HCT116 (cell line): ENCODE data around the gene RAP1GAP2. TPM values are rescaled to one million over a fixed set of nuclear protein-coding genes. Genes with fewer than 3 reads are reported as not detected.

ENCODE experiments used
- ATAC-seq: fragments of 200-7000 bp; cut with Tn5 transposase; 2 replicates; pipeline ENCODE4 v1.9.1; 2020; ENCODE audit warnings: mild to moderate bottlenecking, moderate library complexity
- BruUV-seq: library from RNA; stranded (reverse); fragments of 400-500 nt; replicated peaks from 2 replicates; lab custom pipeline; 2021; lab: Mats Ljungman, UMichigan
- CTCF ChIA-PET: fragments of 300-600 bp; sonication (Branson Sonifier 250); formaldehyde crosslinking; loops from one replicate; lab custom pipeline; 2021; ENCODE audit warnings: antibody characterized with exemption; lab: Charles Lee
- POLR2A ChIA-PET: fragments of 300-600, 350-600 bp; sonication (Branson Sonifier 250); formaldehyde crosslinking; loops from one replicate; lab custom pipeline; 2021; ENCODE audit warnings: antibody characterized with exemption; lab: Charles Lee
- RAD21 ChIA-PET, 2 experiments: fragments of 300-600 bp; sonication (Branson Sonifier 250); formaldehyde crosslinking; loops; one replicate each; lab custom pipeline; 2023; ENCODE audit warnings: low total read pairs in 2 of 2; ENCODE audit not compliant: uncharacterized antibody in 2 of 2, unreplicated experiment in 2 of 2, low non-redundant PET in 1 of 2; lab: Charles Lee
- DNase-seq: peaks from one replicate; pipeline ENCODE4 v3.0.0-alpha.2; 2010; ENCODE audit warnings: low read depth, low spot score
- H2AFZ ChIP-seq: fragments of 200-600 bp; shearing (Covaris generic), sonication (generic); 2 replicates; pipeline ENCODE4 v1.6.1; 2017; ENCODE audit warnings: low read depth, mixed run types, mixed read lengths, antibody characterized with exemption, low read length; ENCODE audit not compliant: poor library complexity, severe bottlenecking
- H3K27ac ChIP-seq: 2 replicates; pipeline ENCODE4 v1.5.1; 2012; ENCODE audit warnings: low read depth, low read length
- H3K27me3 ChIP-seq: fragments of 200-600 bp; sonication (generic); 2 replicates; pipeline ENCODE4 v1.6.1; 2016; ENCODE audit warnings: mixed run types, low read length, mixed read lengths; ENCODE audit not compliant: insufficient read depth
- H3K36me3 ChIP-seq, 2 experiments: fragments of 200-500 bp in 1 of 2; fragments of 200-600 bp in 1 of 2; sonication (Bioruptor generic) in 1 of 2; sonication (generic) in 1 of 2; 2 replicates each; pipeline versions ENCODE4 v1.5.1 to v1.6.1; 2014 to 2016; ENCODE audit warnings: low read length in 2 of 2, inconsistent platforms in 1 of 2, mixed read lengths in 1 of 2, mixed run types in 1 of 2; ENCODE audit not compliant: insufficient read depth in 2 of 2, control insufficient read depth in 1 of 2
- H3K4me1 ChIP-seq, 2 experiments: fragments of 200-600 bp in 1 of 2; sonication (generic) in 1 of 2; 2 replicates each; pipeline versions ENCODE4 v1.5.1 to v1.6.1; 2012 to 2017; ENCODE audit warnings: low read length in 2 of 2, inconsistent platforms in 1 of 2, mild to moderate bottlenecking in 1 of 2, mixed read lengths in 1 of 2, mixed run types in 1 of 2, moderate library complexity in 1 of 2; ENCODE audit not compliant: insufficient read depth in 2 of 2, control insufficient read depth in 1 of 2
- H3K4me2 ChIP-seq: fragments of 200-600 bp; sonication (generic); 2 replicates; pipeline ENCODE4 v1.6.1; 2017; ENCODE audit warnings: mixed run types, low read length, mixed read lengths
- H3K4me3 ChIP-seq, 2 experiments: fragments of 200-600 bp in 1 of 2; sonication (generic) in 1 of 2; replicated peaks in 1 of 2; 2 replicates each; pipeline ENCODE4 v1.5.1; 2011 to 2016; ENCODE audit warnings: low read length in 2 of 2, control low read depth in 1 of 2, low read depth in 1 of 2, mild to moderate bottlenecking in 1 of 2, mixed read lengths in 1 of 2, mixed run types in 1 of 2
- H3K79me2 ChIP-seq: fragments of 200-600 bp; sonication (generic); 2 replicates; pipeline ENCODE4 v1.6.1; 2017; ENCODE audit warnings: mild to moderate bottlenecking, mixed run types, low read length, moderate library complexity, mixed read lengths; ENCODE audit not compliant: insufficient read depth
- H3K9ac ChIP-seq: fragments of 200-600 bp; sonication (generic); 2 replicates; pipeline ENCODE4 v1.6.1; 2016; ENCODE audit warnings: low read length, mixed read lengths
- H3K9me2 ChIP-seq: fragments of 200-600 bp; sonication (generic), shearing (Covaris generic); 2 replicates; pipeline ENCODE4 v1.6.1; 2017; ENCODE audit warnings: mixed run types, mild to moderate bottlenecking, moderate library complexity; ENCODE audit not compliant: insufficient read depth
- H3K9me3 ChIP-seq, 2 experiments: fragments of 200-500 bp in 1 of 2; fragments of 200-600 bp in 1 of 2; sonication (Bioruptor generic) in 1 of 2; sonication (generic) in 1 of 2; 2 replicates each; pipeline ENCODE4 v1.6.1; 2014 to 2017; ENCODE audit warnings: low read length in 2 of 2, mixed read lengths in 2 of 2, inconsistent platforms in 1 of 2, low read depth in 1 of 2, mild to moderate bottlenecking in 1 of 2, mixed run types in 1 of 2, moderate library complexity in 1 of 2; ENCODE audit not compliant: control insufficient read depth in 1 of 2, insufficient read depth in 1 of 2
- H4K20me1 ChIP-seq: fragments of 200-600 bp; sonication (generic), shearing (Covaris generic); 2 replicates; pipeline ENCODE4 v1.6.1; 2017; ENCODE audit warnings: mixed run types, mild to moderate bottlenecking, moderate library complexity; ENCODE audit not compliant: insufficient read depth
- CBX3 ChIP-seq: IDR thresholded peaks from 2 replicates; pipeline ENCODE4 v1.6.1; 2012; ENCODE audit warnings: low read depth
- CEBPB ChIP-seq: IDR thresholded peaks from 2 replicates; pipeline ENCODE4 v1.6.1; 2012; ENCODE audit warnings: low read depth
- ELF1 ChIP-seq: IDR thresholded peaks from 2 replicates; pipeline ENCODE4 v1.6.1; 2012; ENCODE audit warnings: low read depth, borderline replicate concordance
- EZH2phosphoT487 ChIP-seq: fragments of 200-600 bp; IDR thresholded peaks from 2 replicates; pipeline ENCODE4 v1.6.1; 2018; ENCODE audit warnings: antibody characterized with exemption, borderline replicate concordance
- FOSL1 ChIP-seq: IDR thresholded peaks from 2 replicates; pipeline ENCODE4 v1.6.1; 2012; ENCODE audit warnings: low read depth
- POLR2A ChIP-seq: IDR thresholded peaks from 2 replicates; pipeline ENCODE4 v1.7.0; 2011; ENCODE audit warnings: borderline replicate concordance; ENCODE audit not compliant: insufficient read depth, insufficient read length; ENCODE audit errors: extremely low read depth
- RAD21 ChIP-seq: IDR thresholded peaks from 2 replicates; pipeline ENCODE4 v1.6.1; 2012; ENCODE audit warnings: low read depth, mild to moderate bottlenecking
- SRF ChIP-seq: IDR thresholded peaks from 2 replicates; pipeline ENCODE4 v1.6.1; 2012; ENCODE audit warnings: low read depth
- intact Hi-C: fragments of 100-400 bp; cut with micrococcal nuclease; formaldehyde crosslinking; loops from 2 replicates; pipeline ENCODE4 v1.10.0; 2022
- total RNA-seq: library from RNA; stranded (reverse); gene quantifications from one replicate; pipeline ENCODE4 v1.2.1, GENCODE V29; 2021; ENCODE audit not compliant: unreplicated experiment
- TF ChIP-seq, protein P1 (sequence below): IDR thresholded peaks from 2 replicates; pipeline ENCODE4 v1.6.1; 2012; ENCODE audit warnings: low read depth
- TF ChIP-seq, protein P2 (sequence below): IDR thresholded peaks from 2 replicates; pipeline ENCODE4 v1.6.1; 2012
- TF ChIP-seq, protein P3 (sequence below): IDR thresholded peaks from 2 replicates; pipeline ENCODE4 v1.6.1; 2011; ENCODE audit warnings: mild to moderate bottlenecking, low read length, moderate library complexity; ENCODE audit not compliant: insufficient replicate concordance; ENCODE audit errors: extremely low read depth

Gene RAP1GAP2
- total RNA-seq, 1 experiment from 2014 or later, result 54.6 TPM

DNA sequence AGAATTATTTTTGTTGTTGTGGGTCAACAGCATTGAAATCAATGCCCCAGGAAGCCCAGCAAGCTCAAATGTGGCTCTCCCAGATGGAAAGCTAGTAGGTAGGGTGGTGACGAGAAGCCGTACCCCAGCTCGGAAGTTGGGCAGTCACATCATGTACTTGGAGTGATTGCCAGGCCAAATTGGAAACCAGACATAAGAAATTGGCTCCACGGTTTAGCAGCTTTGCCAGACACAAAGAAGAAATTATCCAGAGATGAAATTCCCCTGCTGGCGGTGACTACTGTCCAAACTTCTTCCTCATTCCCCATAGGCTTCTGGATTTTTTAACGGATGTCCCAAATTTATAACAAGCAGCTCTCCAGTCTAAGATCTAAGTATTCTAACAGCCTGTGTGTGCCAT is 171.3 kb downstream of the RAP1GAP2 start:
- no TSS peak for BruUV-seq
- no peak overlapping the region for H3K4me2 ChIP-seq
- H3K27ac ChIP-seq, result no peak overlapping the region
- no peaks in the 10 kb centered on the region for H3K36me3 ChIP-seq
- H3K4me1 ChIP-seq, result peaks cover 17 to 24% of the 10 kb centered on the region in 2 experiments
- TF ChIP-seq ELF1 (no peak), FOSL1 (no peak), EZH2phosphoT487 (no peak), CEBPB (no peak), RAD21 (no peak), POLR2A (no peak), SRF (no peak), CBX3 (no peak)
- TF ChIP-seq, protein P1, sequence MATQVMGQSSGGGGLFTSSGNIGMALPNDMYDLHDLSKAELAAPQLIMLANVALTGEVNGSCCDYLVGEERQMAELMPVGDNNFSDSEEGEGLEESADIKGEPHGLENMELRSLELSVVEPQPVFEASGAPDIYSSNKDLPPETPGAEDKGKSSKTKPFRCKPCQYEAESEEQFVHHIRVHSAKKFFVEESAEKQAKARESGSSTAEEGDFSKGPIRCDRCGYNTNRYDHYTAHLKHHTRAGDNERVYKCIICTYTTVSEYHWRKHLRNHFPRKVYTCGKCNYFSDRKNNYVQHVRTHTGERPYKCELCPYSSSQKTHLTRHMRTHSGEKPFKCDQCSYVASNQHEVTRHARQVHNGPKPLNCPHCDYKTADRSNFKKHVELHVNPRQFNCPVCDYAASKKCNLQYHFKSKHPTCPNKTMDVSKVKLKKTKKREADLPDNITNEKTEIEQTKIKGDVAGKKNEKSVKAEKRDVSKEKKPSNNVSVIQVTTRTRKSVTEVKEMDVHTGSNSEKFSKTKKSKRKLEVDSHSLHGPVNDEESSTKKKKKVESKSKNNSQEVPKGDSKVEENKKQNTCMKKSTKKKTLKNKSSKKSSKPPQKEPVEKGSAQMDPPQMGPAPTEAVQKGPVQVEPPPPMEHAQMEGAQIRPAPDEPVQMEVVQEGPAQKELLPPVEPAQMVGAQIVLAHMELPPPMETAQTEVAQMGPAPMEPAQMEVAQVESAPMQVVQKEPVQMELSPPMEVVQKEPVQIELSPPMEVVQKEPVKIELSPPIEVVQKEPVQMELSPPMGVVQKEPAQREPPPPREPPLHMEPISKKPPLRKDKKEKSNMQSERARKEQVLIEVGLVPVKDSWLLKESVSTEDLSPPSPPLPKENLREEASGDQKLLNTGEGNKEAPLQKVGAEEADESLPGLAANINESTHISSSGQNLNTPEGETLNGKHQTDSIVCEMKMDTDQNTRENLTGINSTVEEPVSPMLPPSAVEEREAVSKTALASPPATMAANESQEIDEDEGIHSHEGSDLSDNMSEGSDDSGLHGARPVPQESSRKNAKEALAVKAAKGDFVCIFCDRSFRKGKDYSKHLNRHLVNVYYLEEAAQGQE, result no peak
- TF ChIP-seq, protein P2, sequence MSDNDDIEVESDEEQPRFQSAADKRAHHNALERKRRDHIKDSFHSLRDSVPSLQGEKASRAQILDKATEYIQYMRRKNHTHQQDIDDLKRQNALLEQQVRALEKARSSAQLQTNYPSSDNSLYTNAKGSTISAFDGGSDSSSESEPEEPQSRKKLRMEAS, result no peak
- TF ChIP-seq, protein P3, sequence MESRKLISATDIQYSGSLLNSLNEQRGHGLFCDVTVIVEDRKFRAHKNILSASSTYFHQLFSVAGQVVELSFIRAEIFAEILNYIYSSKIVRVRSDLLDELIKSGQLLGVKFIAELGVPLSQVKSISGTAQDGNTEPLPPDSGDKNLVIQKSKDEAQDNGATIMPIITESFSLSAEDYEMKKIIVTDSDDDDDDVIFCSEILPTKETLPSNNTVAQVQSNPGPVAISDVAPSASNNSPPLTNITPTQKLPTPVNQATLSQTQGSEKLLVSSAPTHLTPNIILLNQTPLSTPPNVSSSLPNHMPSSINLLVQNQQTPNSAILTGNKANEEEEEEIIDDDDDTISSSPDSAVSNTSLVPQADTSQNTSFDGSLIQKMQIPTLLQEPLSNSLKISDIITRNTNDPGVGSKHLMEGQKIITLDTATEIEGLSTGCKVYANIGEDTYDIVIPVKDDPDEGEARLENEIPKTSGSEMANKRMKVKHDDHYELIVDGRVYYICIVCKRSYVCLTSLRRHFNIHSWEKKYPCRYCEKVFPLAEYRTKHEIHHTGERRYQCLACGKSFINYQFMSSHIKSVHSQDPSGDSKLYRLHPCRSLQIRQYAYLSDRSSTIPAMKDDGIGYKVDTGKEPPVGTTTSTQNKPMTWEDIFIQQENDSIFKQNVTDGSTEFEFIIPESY, result no peak
- ChIA-PET CTCF (no interaction called here), POLR2A (no interaction called here), RAD21 (no interaction called here)
- H3K4me3 ChIP-seq, result no peak overlapping the region
- no peak for ATAC-seq
- H2AFZ ChIP-seq, result no peak overlapping the region
- intact Hi-C loops, result no loop called here
- no peak overlapping the region for H3K9ac ChIP-seq
- H3K9me2 ChIP-seq, result no peaks in the 10 kb centered on the region
- DNase-seq, result no peak
- H4K20me1 ChIP-seq, result no peaks in the 10 kb centered on the region
- H3K79me2 ChIP-seq, result no peaks in the 10 kb centered on the region
- H3K27me3 ChIP-seq, result no peaks in the 10 kb centered on the region
- no peaks in the 10 kb centered on the region for H3K9me3 ChIP-seq
